Vagina (tissue), 2 donors: ENCODE data around the gene ALS2CL. TPM values are rescaled to one million over a fixed set of nuclear protein-coding genes. Genes with fewer than 3 reads are reported as not detected.

Experiments
- DNase-seq, 2 donors: peaks; one replicate each; pipeline ENCODE4 v3.0.0-alpha.2; 2017; ENCODE audit errors: extremely low spot score in 2 of 2
- H3K27ac ChIP-seq: fragments of 200-600 bp; sonication (generic); one replicate; pipeline ENCODE4 v1.5.1; 2019
- H3K27me3 ChIP-seq: fragments of 200-600 bp; sonication (generic); one replicate; pipeline ENCODE4 v1.5.1; 2019
- H3K36me3 ChIP-seq, 2 donors: fragments of 200-600 bp; sonication (generic); one replicate each; pipeline ENCODE4 v1.5.1; 2017 to 2019
- H3K4me1 ChIP-seq: fragments of 200-600 bp; sonication (generic); one replicate; pipeline ENCODE4 v1.5.1; 2019
- H3K4me3 ChIP-seq, 2 donors: fragments of 200-600 bp; sonication (generic); 1 replicate in 1 of 2; 2 replicates in 1 of 2; pipeline ENCODE4 v1.5.1; 2016 to 2019
- H3K9me3 ChIP-seq: fragments of 200-600 bp; sonication (generic); one replicate; pipeline ENCODE4 v1.5.1; 2019
- POLR2A ChIP-seq, 2 donors: fragments of 450-650 bp; IDR thresholded peaks; one replicate each; pipeline ENCODE4 v1.6.1; 2017; ENCODE audit warnings: antibody characterized with exemption in 2 of 2, mild to moderate bottlenecking in 2 of 2, moderate library complexity in 2 of 2
- POLR2AphosphoS5 ChIP-seq, 2 donors: sonication (generic); formaldehyde crosslinking; IDR thresholded peaks; one replicate each; pipeline ENCODE4 v1.9.0; 2017; ENCODE audit warnings: antibody characterized with exemption in 2 of 2, mild to moderate bottlenecking in 2 of 2, low read depth in 1 of 2; ENCODE audit not compliant: insufficient read depth in 1 of 2
- intact Hi-C: fragments of 100-400 bp; cut with DNase I; formaldehyde crosslinking; loops from one replicate; pipeline ENCODE4 v1.15.1; 2023
- total RNA-seq: library from RNA; depleted of rRNA; stranded (reverse); fragments of >200 nt; gene quantifications from one replicate; pipeline ENCODE4 v1.2.3, GENCODE V29; 2016
- TF ChIP-seq, protein P1 (sequence below), 3 experiments: fragments of 450-650 bp in 2 of 3; fragments of 200-600 bp in 1 of 3; sonication (generic) in 1 of 3; IDR thresholded peaks; one replicate each; pipeline ENCODE4 v1.5.1; 2017 to 2019; ENCODE audit warnings: antibody characterized with exemption in 3 of 3, mild to moderate bottlenecking in 2 of 3, moderate library complexity in 2 of 3

The ALS2CL gene
- total RNA-seq, 1 donor from 2014 or later = 134 TPM

DNA sequence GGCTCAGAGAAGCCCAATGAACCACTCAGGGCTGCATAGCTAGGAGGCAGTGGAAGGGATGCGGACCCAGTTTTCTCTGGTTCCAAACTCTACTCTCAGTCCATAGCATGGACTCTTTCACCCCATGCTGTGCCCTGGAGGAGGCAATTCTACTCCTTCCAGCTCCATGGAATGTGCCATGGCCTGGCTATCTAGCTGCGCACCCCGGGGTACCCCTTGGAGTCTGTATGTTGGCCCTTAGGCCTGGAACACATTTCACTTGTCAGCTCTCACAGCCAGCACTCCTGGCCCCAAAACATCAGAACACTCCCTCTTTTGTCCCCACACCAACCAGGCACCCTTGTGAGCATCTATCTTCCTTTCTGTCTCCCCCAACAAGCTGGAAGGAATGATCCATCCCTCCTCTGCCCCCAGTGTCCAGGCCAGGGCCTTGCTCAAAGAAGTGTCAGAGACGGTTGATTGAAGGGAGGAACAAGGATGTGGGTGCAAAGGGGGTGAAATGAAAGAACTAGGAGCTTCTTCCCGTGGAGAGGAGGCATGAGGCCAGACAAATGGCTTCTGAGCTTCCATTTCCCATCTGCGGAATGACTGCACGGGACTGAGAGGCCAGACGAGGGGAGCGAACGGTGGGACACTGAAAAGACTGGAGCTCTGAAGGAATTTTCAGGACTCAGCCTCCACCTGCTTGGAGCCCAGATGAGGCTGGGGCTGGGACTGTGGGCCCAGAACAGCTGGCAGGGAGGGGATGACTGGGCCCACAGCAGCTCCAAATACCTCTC, 21.4 kb upstream of the ALS2CL start:
- intact Hi-C loops = no loop called here
- Histone ChIP-seq H3K9me3 (no peaks in the 10 kb centered on the region), H3K27me3 (no peaks in the 10 kb centered on the region), H3K4me3 (no peak overlapping the region), H3K4me1 (no peaks in the 10 kb centered on the region), H3K27ac (no peak overlapping the region), H3K36me3 (no peaks in the 10 kb centered on the region)
- no peak for TF ChIP-seq POLR2A (IDR thresholded peaks at IDR 0.05)
- TF ChIP-seq, protein P1, sequence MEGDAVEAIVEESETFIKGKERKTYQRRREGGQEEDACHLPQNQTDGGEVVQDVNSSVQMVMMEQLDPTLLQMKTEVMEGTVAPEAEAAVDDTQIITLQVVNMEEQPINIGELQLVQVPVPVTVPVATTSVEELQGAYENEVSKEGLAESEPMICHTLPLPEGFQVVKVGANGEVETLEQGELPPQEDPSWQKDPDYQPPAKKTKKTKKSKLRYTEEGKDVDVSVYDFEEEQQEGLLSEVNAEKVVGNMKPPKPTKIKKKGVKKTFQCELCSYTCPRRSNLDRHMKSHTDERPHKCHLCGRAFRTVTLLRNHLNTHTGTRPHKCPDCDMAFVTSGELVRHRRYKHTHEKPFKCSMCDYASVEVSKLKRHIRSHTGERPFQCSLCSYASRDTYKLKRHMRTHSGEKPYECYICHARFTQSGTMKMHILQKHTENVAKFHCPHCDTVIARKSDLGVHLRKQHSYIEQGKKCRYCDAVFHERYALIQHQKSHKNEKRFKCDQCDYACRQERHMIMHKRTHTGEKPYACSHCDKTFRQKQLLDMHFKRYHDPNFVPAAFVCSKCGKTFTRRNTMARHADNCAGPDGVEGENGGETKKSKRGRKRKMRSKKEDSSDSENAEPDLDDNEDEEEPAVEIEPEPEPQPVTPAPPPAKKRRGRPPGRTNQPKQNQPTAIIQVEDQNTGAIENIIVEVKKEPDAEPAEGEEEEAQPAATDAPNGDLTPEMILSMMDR (IDR thresholded peaks at IDR 0.05) = no peak
- no peak for TF ChIP-seq POLR2AphosphoS5 (IDR thresholded peaks at IDR 0.05; ENCODE audit: insufficient read depth in 1 of 2, low read depth in 1 of 2)
- DNase-seq = peak in 1 of 2 donors; percentile 34

DNA sequence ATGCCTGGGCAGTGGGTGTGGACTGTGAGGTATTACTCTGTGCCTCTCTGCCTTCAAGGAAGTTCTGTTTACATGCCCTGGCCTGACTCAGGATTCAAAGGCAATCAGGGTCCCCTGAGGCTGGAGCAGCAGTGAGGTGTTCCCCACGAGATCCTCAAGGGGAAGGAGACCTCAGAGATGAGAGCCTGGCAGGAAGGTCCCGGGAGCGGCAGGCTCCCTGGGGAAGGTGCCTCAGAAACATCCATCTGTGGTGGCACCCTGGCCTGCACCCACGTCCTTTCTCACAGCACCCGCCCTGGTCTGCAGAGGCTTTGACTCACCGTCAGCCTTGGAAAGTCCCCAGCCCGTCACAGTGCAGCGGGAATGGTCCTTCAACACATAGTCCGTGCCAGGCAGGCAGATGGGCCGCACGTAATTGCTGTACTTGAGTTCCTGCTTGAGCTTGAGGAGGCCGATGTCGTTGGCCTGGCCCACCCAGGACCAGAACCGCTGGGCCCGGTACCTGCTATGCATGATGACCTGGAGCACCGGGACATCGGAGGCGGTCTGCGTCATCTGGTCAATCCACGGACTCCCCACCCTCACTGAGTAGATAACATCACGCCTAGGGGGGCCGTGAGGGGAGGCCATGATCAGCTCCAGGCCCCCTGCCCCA, 20.5 kb upstream of the ALS2CL start:
- no peaks in the 10 kb centered on the region for H3K36me3 ChIP-seq
- TF ChIP-seq, protein P1 (IDR thresholded peaks at IDR 0.05) = no peak
- TF ChIP-seq POLR2A (IDR thresholded peaks at IDR 0.05) (no peak), POLR2AphosphoS5 (IDR thresholded peaks at IDR 0.05; ENCODE audit: insufficient read depth in 1 of 2, low read depth in 1 of 2) (peak in 1 of 2 donors; percentile 9)

DNA sequence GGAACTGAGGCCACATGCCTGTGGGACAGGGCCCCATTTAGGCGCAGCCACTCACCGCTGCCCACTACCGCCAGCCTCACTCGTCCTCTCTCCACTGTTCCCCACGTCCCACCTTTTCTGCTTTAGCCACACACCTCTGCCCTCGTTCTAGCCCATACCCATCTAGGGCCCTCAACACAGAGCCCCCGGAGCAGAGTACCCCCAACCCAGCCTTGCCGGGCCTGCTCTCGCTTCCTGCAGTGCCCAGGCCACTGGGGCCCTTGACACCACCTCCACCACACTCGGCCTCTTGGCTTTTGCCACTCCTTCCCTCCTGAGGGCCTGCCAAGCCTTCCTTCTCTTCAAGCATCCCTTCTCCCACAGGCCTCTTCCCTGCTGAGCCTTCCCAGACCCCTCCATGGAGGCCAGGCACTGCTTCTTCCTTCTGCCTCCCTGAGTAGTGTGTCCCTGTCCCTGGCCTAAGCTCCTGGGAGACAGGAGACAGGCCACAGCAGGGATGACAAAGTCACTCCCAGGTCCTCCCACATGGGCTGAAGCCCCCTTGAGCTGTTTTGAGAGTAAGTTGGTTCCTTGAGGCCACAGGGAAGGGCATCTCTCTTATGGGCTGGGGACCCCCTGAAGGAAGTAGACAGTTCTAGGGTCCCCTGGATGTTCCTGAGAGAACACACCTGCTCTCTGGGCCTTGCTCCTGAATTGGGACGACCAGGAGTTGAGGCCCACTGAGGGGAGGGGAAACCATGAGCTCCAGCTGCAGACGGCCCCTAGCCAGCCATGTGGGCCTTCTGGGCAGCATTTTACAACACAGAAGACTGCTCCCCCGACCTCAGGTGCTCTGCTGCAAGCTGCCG, 19.8 kb upstream of the ALS2CL start:
- peak in 1 of 2 donors; percentile 82 for DNase-seq
- Histone ChIP-seq H3K4me3 (no peak overlapping the region), H3K4me1 (no peaks in the 10 kb centered on the region), H3K9me3 (no peaks in the 10 kb centered on the region), H3K27ac (no peak overlapping the region), H3K36me3 (no peaks in the 10 kb centered on the region), H3K27me3 (no peaks in the 10 kb centered on the region)
- intact Hi-C loops = no loop called here
- TF ChIP-seq, protein P1 (IDR thresholded peaks at IDR 0.05) = no peak
- TF ChIP-seq POLR2A (IDR thresholded peaks at IDR 0.05) (no peak), POLR2AphosphoS5 (IDR thresholded peaks at IDR 0.05; ENCODE audit: insufficient read depth in 1 of 2, low read depth in 1 of 2) (no peak)

More for the DNA sequence above, 20.5 kb upstream of the ALS2CL start:
- Histone ChIP-seq H3K4me3 (no peak overlapping the region), H3K4me1 (no peaks in the 10 kb centered on the region), H3K9me3 (no peaks in the 10 kb centered on the region), H3K27me3 (no peaks in the 10 kb centered on the region), H3K27ac (no peak overlapping the region)
- peak in 1 of 2 donors; percentile 65 for DNase-seq
- intact Hi-C loops = no loop called here

DNA sequence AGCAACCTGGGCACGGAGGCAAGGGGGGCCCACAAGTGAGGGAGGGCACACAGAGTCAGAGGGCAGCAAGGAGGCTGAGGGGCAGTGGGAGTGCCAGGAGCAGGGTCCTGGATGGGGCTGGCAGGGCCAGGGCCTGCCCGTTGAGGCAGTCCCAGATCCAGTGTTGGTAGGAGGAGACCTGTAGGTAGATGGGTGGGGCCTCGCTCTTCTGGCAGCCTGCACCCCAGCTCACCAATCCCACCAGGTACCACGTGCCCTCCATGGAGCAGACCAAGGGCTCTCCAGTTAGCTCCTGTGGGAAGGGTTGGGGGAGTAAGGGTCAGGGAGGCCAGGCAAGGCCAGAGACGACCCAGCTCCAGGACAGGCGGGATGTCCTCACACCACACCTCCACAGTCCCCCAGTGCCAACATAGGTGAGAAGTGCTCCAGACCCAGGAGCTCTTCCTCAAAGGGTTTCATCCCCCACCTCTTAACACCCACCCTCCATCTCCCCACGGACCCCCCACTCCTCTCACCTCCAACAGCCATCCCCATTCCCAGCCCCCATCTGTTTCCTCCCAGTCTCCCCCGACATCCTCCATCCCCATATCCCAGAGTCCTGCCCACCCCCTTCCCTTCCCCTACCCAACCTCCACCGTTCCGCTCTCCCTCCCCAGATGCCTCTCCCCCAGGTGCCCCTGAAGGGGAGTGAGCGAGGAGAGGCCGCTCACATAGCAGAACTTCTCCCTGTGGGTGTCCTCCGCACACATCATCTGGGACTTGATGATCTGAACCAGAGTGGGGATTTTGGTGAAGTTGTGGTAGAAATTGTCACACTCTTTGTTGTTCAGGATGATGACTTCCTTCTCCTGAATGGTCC, 18.9 kb upstream of the ALS2CL start:
- no peak for DNase-seq
- intact Hi-C loops = no loop called here

More for the DNA sequence above, 18.9 kb upstream of the ALS2CL start:
- Histone ChIP-seq H3K27ac (no peak overlapping the region), H3K27me3 (no peaks in the 10 kb centered on the region), H3K4me3 (no peak overlapping the region), H3K36me3 (no peaks in the 10 kb centered on the region), H3K4me1 (no peaks in the 10 kb centered on the region), H3K9me3 (no peaks in the 10 kb centered on the region)
- TF ChIP-seq POLR2AphosphoS5 (IDR thresholded peaks at IDR 0.05; ENCODE audit: insufficient read depth in 1 of 2, low read depth in 1 of 2) (no peak), POLR2A (IDR thresholded peaks at IDR 0.05) (no peak)
- TF ChIP-seq, protein P1 (IDR thresholded peaks at IDR 0.05) = no peak
